ENCODE measurements around the gene RBM43. TPM values are rescaled to one million over a fixed set of nuclear protein-coding genes. Genes with fewer than 3 reads are reported as not detected.

RBM43 gene
- total RNA-seq, 1 experiment from 2014 or later = 2.5 TPM

GRCh38 chr2:151265991-151266390 is 4.3 kb upstream of the RBM43 start:
- Histone ChIP-seq H3K9ac (ENCODE audit: low read length) (no peak overlapping the region), H3K4me2 (ENCODE audit: low read length) (no peak overlapping the region), H3K4me1 (ENCODE audit: insufficient read depth, low read length) (peaks cover 11% of the 10 kb centered on the region; the same call in 1 of the 2 replicates), H3K36me3 (ENCODE audit: low read depth, low read length) (no peaks in the 10 kb centered on the region), H3K4me3 (ENCODE audit: low read length) (no peak overlapping the region), H3K27ac (ENCODE audit: low read length) (no peak overlapping the region), H3K27me3 (ENCODE audit: low read length) (no peaks in the 10 kb centered on the region), H4K20me1 (ENCODE audit: low read length) (no peaks in the 10 kb centered on the region), H3K9me2 (replicated peaks; ENCODE audit: low read length) (no peaks in the 10 kb centered on the region), H3K9me3 (ENCODE audit: low read length) (no peaks in the 10 kb centered on the region), H3K79me2 (ENCODE audit: low read length) (no peaks in the 10 kb centered on the region), H2AFZ (ENCODE audit: low read length) (no peak overlapping the region), H3F3A (ENCODE audit: low read length, unreplicated experiment) (no peaks in the 10 kb centered on the region)
- no peak for TF ChIP-seq EZH2 (IDR thresholded peaks at IDR 0.05; ENCODE audit: low read length, unreplicated experiment)
- TF ChIP-seq EZH2phosphoT487 (IDR thresholded peaks at IDR 0.05; ENCODE audit: borderline replicate concordance, low read length) = no peak
- TF ChIP-seq CTCF (conservative IDR thresholded peaks at IDR 0.05; ENCODE audit: low read depth, low read length) = no peak
- ChIA-PET CTCF (no interaction called here), POLR2A (ENCODE audit: unreplicated experiment) (no interaction called here)
- no TSS peak for BruUV-seq (replicated peaks)
- DNase-seq (no peak), ATAC-seq (no peak)
- intact Hi-C loops (cut with micrococcal nuclease) = no loop called here

- H3K9me3 ChIP-seq (ENCODE audit: low read length) = no peaks in the 10 kb centered on the region
- no peaks in the 10 kb centered on the region for H3K27me3 ChIP-seq (ENCODE audit: low read length)
- ChIA-PET POLR2A (ENCODE audit: unreplicated experiment) (interaction anchor here (0.7 kb wide), 1 partner anchor 28 kb away, joined by 14 read pairs; no protein-coding TSS in a partner anchor), CTCF (interaction anchor here (0.6 kb wide), 1 partner anchor 101 kb away, joined by 3 read pairs; no protein-coding TSS in a partner anchor)
- intact Hi-C loops (cut with micrococcal nuclease) = loop anchor here (5.0 kb wide), 2 partner anchors 148 to 173 kb away; no protein-coding TSS in a partner anchor
- no peaks in the 10 kb centered on the region for H3F3A ChIP-seq (ENCODE audit: low read length, unreplicated experiment)
- no peak overlapping the region for H3K4me2 ChIP-seq (ENCODE audit: low read length)
- DNase-seq (no peak), ATAC-seq (no peak)
- H3K27ac ChIP-seq (ENCODE audit: low read length) = no peak overlapping the region
- no TSS peak for BruUV-seq (replicated peaks)
- H4K20me1 ChIP-seq (ENCODE audit: low read length) = no peaks in the 10 kb centered on the region
- H3K4me1 ChIP-seq (ENCODE audit: insufficient read depth, low read length) = peaks cover 14% of the 10 kb centered on the region
- H2AFZ ChIP-seq (ENCODE audit: low read length) = no peak overlapping the region
- no peaks in the 10 kb centered on the region for H3K79me2 ChIP-seq (ENCODE audit: low read length)
- TF ChIP-seq EZH2phosphoT487 (IDR thresholded peaks at IDR 0.05; ENCODE audit: borderline replicate concordance, low read length) (no peak), CTCF (conservative IDR thresholded peaks at IDR 0.05; ENCODE audit: low read depth, low read length) (no peak), EZH2 (IDR thresholded peaks at IDR 0.05; ENCODE audit: low read length, unreplicated experiment) (no peak)
- H3K36me3 ChIP-seq (ENCODE audit: low read depth, low read length) = no peaks in the 10 kb centered on the region
- no peaks in the 10 kb centered on the region for H3K9me2 ChIP-seq (replicated peaks; ENCODE audit: low read length)
- H3K4me3 ChIP-seq (ENCODE audit: low read length) = no peak overlapping the region
- no peak overlapping the region for H3K9ac ChIP-seq (ENCODE audit: low read length)
Measured at GRCh38 chr2:151264157-151264825, 2.6 kb upstream of the RBM43 start.

- H4K20me1 ChIP-seq (ENCODE audit: low read length) = no peaks in the 10 kb centered on the region
- intact Hi-C loops (cut with micrococcal nuclease) = loop anchor here (5.0 kb wide), 2 partner anchors 150 to 175 kb away; no protein-coding TSS in a partner anchor
- no peaks in the 10 kb centered on the region for H3F3A ChIP-seq (ENCODE audit: low read length, unreplicated experiment)
- POLR2A ChIA-PET (ENCODE audit: unreplicated experiment) = no interaction called here
- CTCF ChIA-PET = no interaction called here
- no peaks in the 10 kb centered on the region for H3K9me2 ChIP-seq (replicated peaks; ENCODE audit: low read length)
- no peaks in the 10 kb centered on the region for H3K79me2 ChIP-seq (ENCODE audit: low read length)
- no peaks in the 10 kb centered on the region for H3K9me3 ChIP-seq (ENCODE audit: low read length)
- no peak for ATAC-seq
- no peak overlapping the region for H3K27ac ChIP-seq (ENCODE audit: low read length)
- no peak for TF ChIP-seq EZH2phosphoT487 (IDR thresholded peaks at IDR 0.05; ENCODE audit: borderline replicate concordance, low read length)
- no peak for TF ChIP-seq EZH2 (IDR thresholded peaks at IDR 0.05; ENCODE audit: low read length, unreplicated experiment)
- TF ChIP-seq CTCF (conservative IDR thresholded peaks at IDR 0.05; ENCODE audit: low read depth, low read length) = no peak
- H2AFZ ChIP-seq (ENCODE audit: low read length) = peak overlapping the region; percentile 94
- 0 out of 2 replicates have a peak overlapping the region, but pooled peaks have one; percentile 87 for H3K4me2 ChIP-seq (ENCODE audit: low read length)
- no peak overlapping the region for H3K9ac ChIP-seq (ENCODE audit: low read length)
- no peak for DNase-seq
- no peaks in the 10 kb centered on the region for H3K27me3 ChIP-seq (ENCODE audit: low read length)
- no peaks in the 10 kb centered on the region for H3K36me3 ChIP-seq (ENCODE audit: low read depth, low read length)
- H3K4me3 ChIP-seq (ENCODE audit: low read length) = no peak overlapping the region
- H3K4me1 ChIP-seq (ENCODE audit: insufficient read depth, low read length) = peaks cover 14% of the 10 kb centered on the region
- no TSS peak for BruUV-seq (replicated peaks)
Measured at GRCh38 chr2:151262629-151263028, 966 bp upstream of the RBM43 start.

Data from PC-3 (cell line).